Retinal pigment epithelial cell (primary cell): ENCODE data around the gene TDRD1.
A peak's percentile ranks its signal among the peaks of the same experiment; 100 is the strongest.

ENCODE experiments used
- DNase-seq: peaks from one replicate; pipeline ENCODE4 v3.0.0-alpha.2; 2010; ENCODE audit warnings: low read depth
- H3K4me3 ChIP-seq: 2 replicates; pipeline ENCODE4 v1.5.1; 2011; ENCODE audit warnings: mild to moderate bottlenecking, low read length, control low read depth, moderate library complexity
- CTCF ChIP-seq: conservative IDR thresholded peaks from 2 replicates; pipeline ENCODE4 v1.5.1; 2011; ENCODE audit warnings: low read depth, low read length, control low read depth, inconsistent platforms

TDRD1 gene

GRCh38 chr10:114223066-114223465, 43.9 kb downstream of the TDRD1 start:
- TF ChIP-seq CTCF = no peak
- no peak overlapping the region for H3K4me3 ChIP-seq
- no peak for DNase-seq

DNA sequence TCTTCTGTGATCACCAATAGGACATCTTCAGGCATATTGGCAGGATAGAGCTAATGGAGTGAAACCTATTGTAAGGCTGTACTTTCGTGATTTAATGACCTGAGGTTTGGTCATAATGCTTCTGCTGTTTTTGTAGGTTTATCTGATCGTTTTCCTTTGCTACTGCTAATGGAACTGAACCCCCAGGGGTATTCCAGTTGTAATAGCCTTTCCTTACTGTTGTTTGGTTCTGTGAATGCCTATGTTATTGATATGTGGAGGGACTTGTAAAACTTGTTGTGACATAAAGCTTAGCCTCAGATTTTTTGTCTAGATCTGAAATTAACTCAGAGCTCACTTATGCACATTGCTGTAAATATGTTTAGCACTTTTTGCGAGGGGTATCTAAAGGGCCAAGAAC, 49.0 kb downstream of the TDRD1 start:
- DNase-seq = no peak
- no peak overlapping the region for H3K4me3 ChIP-seq
- TF ChIP-seq CTCF = no peak

DNA sequence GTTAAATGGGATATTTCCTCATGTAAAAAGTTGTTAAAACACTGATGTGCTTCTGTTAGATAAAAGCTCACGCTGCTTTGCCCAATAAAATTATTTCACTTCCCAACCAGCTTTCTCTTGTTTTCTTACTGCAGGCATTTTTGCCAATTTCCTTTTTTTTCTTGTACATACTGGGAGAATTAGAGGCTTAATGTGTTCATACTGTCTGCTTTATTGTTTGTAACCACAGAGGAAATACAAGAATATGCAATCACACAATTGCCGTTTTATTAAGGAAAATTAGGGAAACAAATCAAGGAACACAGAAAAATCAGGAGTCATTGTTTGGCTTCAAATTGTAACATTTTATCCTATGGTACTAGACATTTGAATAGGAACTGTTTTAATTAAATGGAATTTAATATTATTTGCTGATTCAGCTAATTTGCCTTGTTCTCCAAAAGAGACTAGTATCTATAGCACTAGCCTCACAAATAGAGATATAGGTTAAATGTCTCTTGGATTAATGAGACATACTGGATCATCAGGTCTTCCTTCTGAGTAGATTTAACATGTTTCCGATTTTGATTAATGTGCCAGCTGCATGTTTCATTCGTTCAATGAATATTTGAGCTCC, 53.5 kb downstream of the TDRD1 start:
- H3K4me3 ChIP-seq = no peak overlapping the region
- TF ChIP-seq CTCF = no peak
- no peak for DNase-seq

GRCh38 chr10:114233482-114233881, 54.3 kb downstream of the TDRD1 start:
- no peak for DNase-seq
- no peak for TF ChIP-seq CTCF

GRCh38 chr10:114234132-114234531, 55.0 kb downstream of the TDRD1 start:
- H3K4me3 ChIP-seq = no peak overlapping the region
- TF ChIP-seq CTCF = no peak
- DNase-seq = no peak

More at GRCh38 chr10:114233482-114233881, 54.3 kb downstream of the TDRD1 start:
- H3K4me3 ChIP-seq = no peak overlapping the region

DNA sequence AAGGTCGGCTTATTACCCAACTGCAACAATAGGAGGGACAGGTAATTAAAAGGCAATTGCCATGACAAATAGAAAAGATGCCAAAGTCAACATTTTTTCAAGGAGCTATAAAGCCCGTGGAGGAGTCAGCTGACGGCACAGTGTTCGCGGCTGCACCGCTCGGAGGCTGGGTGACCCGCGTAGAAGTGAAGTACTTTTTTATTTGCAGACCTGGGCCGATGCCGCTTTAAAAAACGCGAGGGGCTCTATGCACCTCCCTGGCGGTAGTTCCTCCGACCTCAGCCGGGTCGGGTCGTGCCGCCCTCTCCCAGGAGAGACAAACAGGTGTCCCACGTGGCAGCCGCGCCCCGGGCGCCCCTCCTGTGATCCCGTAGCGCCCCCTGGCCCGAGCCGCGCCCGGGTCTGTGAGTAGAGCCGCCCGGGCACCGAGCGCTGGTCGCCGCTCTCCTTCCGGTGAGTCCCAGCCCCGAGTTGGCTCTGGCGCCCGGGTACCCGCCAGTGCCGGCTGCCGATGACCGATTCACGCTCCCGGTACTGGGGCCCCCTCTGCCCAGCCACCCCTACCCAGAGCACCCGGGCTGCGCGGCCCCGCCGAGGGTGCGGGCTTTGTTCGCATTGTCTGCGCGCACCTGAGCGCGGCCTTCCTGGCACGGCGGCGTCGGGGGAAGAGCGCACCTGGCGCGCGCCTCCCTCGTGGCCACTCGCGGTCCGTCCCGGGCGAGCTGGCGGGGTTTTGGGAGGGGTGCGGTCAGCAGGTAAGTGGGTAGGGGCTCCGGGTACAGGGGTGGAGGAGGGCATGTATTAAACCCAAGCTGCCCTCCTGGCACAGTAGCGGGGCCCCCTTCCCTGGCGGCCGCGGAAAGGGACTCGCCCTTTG, 60.2 kb downstream of the TDRD1 start, which contains the start of gene VWA2:
VWA2 (plus strand) TSS at position 138 of the 877 bp plus-strand sequence. CDS start 9,460 bp downstream, outside the sequence.
- H3K4me3 ChIP-seq = peak within 1 kb of the TSS; percentile 42
- TF ChIP-seq CTCF = peak; percentile 21
- DNase-seq = no peak
